Heart left ventricle (tissue), 16 donors: ENCODE data around the gene ELMO3. TPM values are rescaled to one million over a fixed set of nuclear protein-coding genes. Genes with fewer than 3 reads are reported as not detected.

Source experiments
- ATAC-seq, 4 donors: fragments of 200-7000 bp; cut with Tn5 transposase; one replicate each; pipeline ENCODE4 v1.9.1; 2020 to 2022; ENCODE audit warnings: moderate library complexity in 4 of 4, mild to moderate bottlenecking in 3 of 4, moderate number of reproducible peaks in 1 of 4
- DNase-seq, 5 donors: peaks; one replicate each; pipeline ENCODE4 v3.0.0-alpha.2; 2020
- H3K27ac ChIP-seq, 12 donors: fragments of 200-600 bp; sonication (generic) in 4 of 12; one replicate each; pipeline versions ENCODE4 v1.5.0 to v1.8.0; 2016 to 2022; ENCODE audit warnings: mild to moderate bottlenecking in 2 of 12
- H3K27me3 ChIP-seq, 9 donors: fragments of 200-600 bp; sonication (generic) in 2 of 9; one replicate each; pipeline versions ENCODE4 v1.5.1 to v1.8.0; 2016 to 2022; ENCODE audit warnings: mild to moderate bottlenecking in 3 of 9
- H3K36me3 ChIP-seq, 9 donors: fragments of 200-600 bp; sonication (generic) in 2 of 9; one replicate each; pipeline versions ENCODE4 v1.5.0 to v1.8.0; 2018 to 2022; ENCODE audit warnings: mild to moderate bottlenecking in 2 of 9
- H3K4me1 ChIP-seq, 12 donors: fragments of 200-600 bp; sonication (generic) in 4 of 12; one replicate each; pipeline versions ENCODE4 v1.5.0 to v1.8.0; 2016 to 2022; ENCODE audit warnings: mild to moderate bottlenecking in 3 of 12
- H3K4me3 ChIP-seq, 12 donors: fragments of 200-600 bp; sonication (generic) in 4 of 12; one replicate each; pipeline versions ENCODE4 v1.5.0 to v1.8.0; 2017 to 2022; ENCODE audit warnings: mild to moderate bottlenecking in 9 of 12, moderate library complexity in 4 of 12
- H3K9me3 ChIP-seq, 12 donors: fragments of 200-600 bp; sonication (generic) in 4 of 12; one replicate each; pipeline versions ENCODE4 v1.5.0 to v1.8.0; 2016 to 2022; ENCODE audit warnings: mild to moderate bottlenecking in 1 of 12
- POLR2A ChIP-seq, 2 donors: fragments of 450-650 bp; IDR thresholded peaks; one replicate each; pipeline ENCODE4 v1.6.1; 2017; ENCODE audit warnings: antibody characterized with exemption in 2 of 2, mild to moderate bottlenecking in 2 of 2, moderate library complexity in 2 of 2
- WGBS, 4 donors: extraction: QIAGEN DNeasy Blood & Tissue Kit in 2 of 4; methylation state at CpG; one replicate each; pipeline versions ENCODE4 v1.1.5 to v1.1.7; 2013 to 2018; 5-methylcytosine and 5-hydroxymethylcytosine counted together
- intact Hi-C, 10 donors: fragments of 100-400 bp; cut with DNase I; formaldehyde crosslinking; loops; one replicate each; pipeline versions ENCODE4 v1.11.1 to v1.14.2; 2022
- polyA plus RNA-seq, 2 donors: library from polyadenylated mRNA; stranded (reverse); fragments of 200-250 nt; gene quantifications; one replicate each; pipeline ENCODE4 v1.2.3, GENCODE V29; 2013
- total RNA-seq, 9 donors: library from RNA; depleted of rRNA in 2 of 9; stranded (reverse); fragments of >200 nt in 2 of 9; fragmentation: NEBNext Ultra II Directional in 3 of 9; extraction: Animal tissue kit (Norgen Biotek cat#: 25700) in 3 of 9; gene quantifications; one replicate each; pipeline versions ENCODE4 v1.1.0 to v1.2.4, GENCODE V29; 2016 to 2023
- TF ChIP-seq, protein P1 (sequence below), 12 donors: fragments of 200-600 bp; sonication (generic) in 4 of 12; IDR thresholded peaks; one replicate each; pipeline versions ENCODE4 v1.5.0 to v1.8.0; 2018 to 2022; ENCODE audit warnings: antibody characterized with exemption in 12 of 12, mild to moderate bottlenecking in 5 of 12
- donor health status: ischemic (EF 13 %, LVEDD 7.1; RV severe dilation, severe dysfunction).
- donor health status: healthy with polysubstance abuse.
- donor health status: DM: no; HTN: yes; CAD: no.
- donor health status: DM: no; HTN: no; CAD: no.
- donor health status: ischemic (EF 25% LVEDD 6.9; RV normal size, moderate dysfunction).
- donor health status: ischemic (EF 25% LVEDD 5.7; RV mildly dilated, moderate dysfunction).
- donor health status: healthy.
- donor health status: DM: yes; HTN: yes; CAD: no.
- donor health status: ischemic (EF 35%, LVEDD 5.7; RV mildly dilated, moderate dysfunction).
- donor health status: nonischemic (EF 11% LVEDD 7.7; RV severe dilation, severe dysfunction).
- donor health status: DM: yes; HTN: yes; CAD: no.
- donor health status: PGD.
- donor health status: ischemic (EF 29% LVEDD 5.4; RV normal size, mild dysfunction).
- donor health status: nonischemic (EF 23%, LVEDD 6.1; RV moderate dilation, normal function).

Gene ELMO3
- total and polyA plus RNA-seq, 11 donors: 0.32 to 1.8 (median 0.68) TPM

DNA sequence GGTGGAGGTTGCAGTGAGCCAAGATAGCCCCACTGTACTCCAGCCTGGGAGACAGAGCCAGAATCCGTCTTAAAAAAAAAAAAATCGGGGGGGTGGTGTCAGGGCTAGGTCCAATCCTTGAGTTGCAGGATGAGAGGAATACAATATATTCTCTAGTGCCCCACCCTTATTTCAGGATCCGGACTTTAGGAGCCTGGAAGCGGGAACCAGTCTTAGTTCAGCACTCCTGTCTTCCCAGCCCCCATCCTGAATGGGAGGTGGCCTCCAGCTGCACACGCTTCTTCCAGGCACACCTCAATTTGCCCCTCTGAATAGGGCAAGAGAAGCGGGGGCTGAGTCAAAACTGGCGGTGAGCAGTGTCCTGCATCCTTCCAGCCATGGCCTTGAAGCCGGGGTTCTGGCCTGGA is 46.7 kb downstream of the ELMO3 start:
- H3K4me3 ChIP-seq: peak overlapping the region; percentile 56 to 94 (median 86)
- intact Hi-C loops: loop anchor here in 2 of 10 donors (2.0 to 5.0 kb wide), 4 partner anchors 19 to 73 kb away; partner anchors contain the start of genes NOL3 (in 2 of the 2), E2F4 (in 1 of the 2), EXOC3L1 (in 1 of the 2) and TMEM208 (in 1 of the 2)
- H3K36me3 ChIP-seq: peaks cover 0 to 5% (median 0%) of the 10 kb centered on the region in 9 donors
- peaks cover 0 to 10% (median 0%) of the 10 kb centered on the region in 9 donors for H3K27me3 ChIP-seq
- peaks cover 34 to 87% (median 67%) of the 10 kb centered on the region in 12 donors for H3K4me1 ChIP-seq
- TF ChIP-seq POLR2A (IDR thresholded peaks at IDR 0.05): no peak
- DNase-seq (no peak), ATAC-seq (no peak)
- WGBS, 4 donors: 4 to 12% (median 8%) methylated on average over 7 to 8 of the region's 8 CpGs
- no peaks in the 10 kb centered on the region for H3K9me3 ChIP-seq
- H3K27ac ChIP-seq: peak overlapping the region; percentile 82 to 100 (median 94)

GRCh38 chr16:67246081-67246755 is 47.3 kb downstream of the ELMO3 start:
- intact Hi-C loops: loop anchor here in 2 of 10 donors (2.0 to 5.0 kb wide), 4 partner anchors 19 to 74 kb away; partner anchors contain the start of genes NOL3 (in 2 of the 2), E2F4 (in 1 of the 2), EXOC3L1 (in 1 of the 2) and TMEM208 (in 1 of the 2)
- no peaks in the 10 kb centered on the region for H3K9me3 ChIP-seq
- H3K4me3 ChIP-seq: peak overlapping the region; percentile 56 to 94 (median 86)
- ATAC-seq (peak; percentile 17 to 66 (median 46)), DNase-seq (peak; percentile 87 to 93 (median 89))
- peaks cover 0 to 10% (median 0%) of the 10 kb centered on the region in 9 donors for H3K27me3 ChIP-seq
- peaks cover 30 to 82% (median 62%) of the 10 kb centered on the region in 12 donors for H3K4me1 ChIP-seq
- peak overlapping the region; percentile 82 to 100 (median 94) for H3K27ac ChIP-seq
- WGBS, 4 donors: 0 to 1% (median 0%) methylated on average over 21 to 48 of the region's 48 CpGs
- peak in 1 of 2 donors; percentile 55 for TF ChIP-seq POLR2A (IDR thresholded peaks at IDR 0.05)
- TF ChIP-seq, protein P1, sequence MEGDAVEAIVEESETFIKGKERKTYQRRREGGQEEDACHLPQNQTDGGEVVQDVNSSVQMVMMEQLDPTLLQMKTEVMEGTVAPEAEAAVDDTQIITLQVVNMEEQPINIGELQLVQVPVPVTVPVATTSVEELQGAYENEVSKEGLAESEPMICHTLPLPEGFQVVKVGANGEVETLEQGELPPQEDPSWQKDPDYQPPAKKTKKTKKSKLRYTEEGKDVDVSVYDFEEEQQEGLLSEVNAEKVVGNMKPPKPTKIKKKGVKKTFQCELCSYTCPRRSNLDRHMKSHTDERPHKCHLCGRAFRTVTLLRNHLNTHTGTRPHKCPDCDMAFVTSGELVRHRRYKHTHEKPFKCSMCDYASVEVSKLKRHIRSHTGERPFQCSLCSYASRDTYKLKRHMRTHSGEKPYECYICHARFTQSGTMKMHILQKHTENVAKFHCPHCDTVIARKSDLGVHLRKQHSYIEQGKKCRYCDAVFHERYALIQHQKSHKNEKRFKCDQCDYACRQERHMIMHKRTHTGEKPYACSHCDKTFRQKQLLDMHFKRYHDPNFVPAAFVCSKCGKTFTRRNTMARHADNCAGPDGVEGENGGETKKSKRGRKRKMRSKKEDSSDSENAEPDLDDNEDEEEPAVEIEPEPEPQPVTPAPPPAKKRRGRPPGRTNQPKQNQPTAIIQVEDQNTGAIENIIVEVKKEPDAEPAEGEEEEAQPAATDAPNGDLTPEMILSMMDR (IDR thresholded peaks at IDR 0.05): peak in 11 of 12 donors; percentile 12 to 63 (median 37)
- peaks cover 0 to 5% (median 0%) of the 10 kb centered on the region in 9 donors for H3K36me3 ChIP-seq

GRCh38 chr16:67246756-67247191 is 47.8 kb downstream of the ELMO3 start:
- peaks cover 0 to 10% (median 0%) of the 10 kb centered on the region in 9 donors for H3K27me3 ChIP-seq
- H3K4me3 ChIP-seq: peak overlapping the region; percentile 56 to 94 (median 86)
- 0 to 2% (median 0%) methylated on average over 15 to 26 of the region's 26 CpGs for whole genome bisulfite sequencing, 4 donors
- DNase-seq (peak in 1 of 5 donors; percentile 75), ATAC-seq (peak in 3 of 4 donors; percentile 1 to 3 (median 2))
- H3K27ac ChIP-seq: peak overlapping the region; percentile 82 to 100 (median 94)
- H3K36me3 ChIP-seq: peaks cover 0 to 1% (median 0%) of the 10 kb centered on the region in 9 donors
- H3K4me1 ChIP-seq: peaks cover 27 to 76% (median 56%) of the 10 kb centered on the region in 12 donors
- H3K9me3 ChIP-seq: no peaks in the 10 kb centered on the region
- intact Hi-C loops: loop anchor here in 2 of 10 donors (2.0 to 5.0 kb wide), 4 partner anchors 20 to 74 kb away; partner anchors contain the start of genes NOL3 (in 2 of the 2), E2F4 (in 1 of the 2), EXOC3L1 (in 1 of the 2) and TMEM208 (in 1 of the 2)
- TF ChIP-seq, protein P1 (IDR thresholded peaks at IDR 0.05): no peak
- TF ChIP-seq POLR2A (IDR thresholded peaks at IDR 0.05): no peak

GRCh38 chr16:67247192-67248072 is 48.5 kb downstream of the ELMO3 start, which contains the start of gene FHOD1:
FHOD1 (minus strand) TSS chr16:67247481; CDS start chr16:67247410, 71 bp downstream.
- peak; percentile 98 to 99 (median 99) for DNase-seq
- Histone ChIP-seq H3K36me3 (no peaks in the 10 kb centered on the region), H3K27me3 (peaks cover 0 to 10% (median 0%) of the 10 kb centered on the region in 9 donors), H3K4me1 (peaks cover 24 to 70% (median 50%) of the 10 kb centered on the region in 12 donors), H3K4me3 (peak within 1 kb of the TSS; percentile 56 to 94 (median 86)), H3K27ac (peak within 1 kb of the TSS; percentile 82 to 100 (median 94)), H3K9me3 (no peaks in the 10 kb centered on the region)
- intact Hi-C loops: loop anchor here in 2 of 10 donors (2.0 to 5.0 kb wide), 4 partner anchors 21 to 75 kb away; partner anchors contain the start of genes NOL3 (in 2 of the 2), E2F4 (in 1 of the 2), EXOC3L1 (in 1 of the 2) and TMEM208 (in 1 of the 2)
- 0% methylated on average over 15 to 60 of the region's 60 CpGs for WGBS, 4 donors
- TF ChIP-seq POLR2A (IDR thresholded peaks at IDR 0.05): peak; percentile 75 to 95
- TF ChIP-seq, protein P1 (IDR thresholded peaks at IDR 0.05): no peak
- ATAC-seq: peak; percentile 79 to 83 (median 80)
